ENCODE measurements around the gene NF1.
"Not testable (repeated sequence)": the region's sequence is repeated elsewhere in the genome, so short reads cannot be mapped to it uniquely, and the experiment has no call there.

The NF1 gene

DNA sequence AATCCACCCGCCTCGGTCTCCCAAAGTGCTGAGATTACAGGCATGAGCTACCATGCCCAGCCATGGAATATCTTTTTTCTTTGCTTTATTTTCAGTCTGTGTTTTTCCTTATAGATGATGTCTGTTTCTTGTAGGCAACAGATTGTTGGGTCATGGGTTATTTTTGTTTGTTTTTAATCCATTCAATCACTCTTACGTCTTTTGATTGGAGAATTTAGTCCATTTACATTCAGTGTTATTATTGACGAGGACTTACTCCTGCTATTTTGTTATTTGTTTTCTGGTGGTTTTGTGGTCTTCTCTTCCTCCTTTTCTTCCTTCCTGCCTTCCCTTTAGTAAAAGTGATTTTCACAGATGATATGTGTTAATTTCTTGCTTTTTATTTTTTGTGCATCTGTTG is 146.3 kb downstream of the NF1 start:
- intact Hi-C loops (cut with DNase I), result no loop called here

DNA sequence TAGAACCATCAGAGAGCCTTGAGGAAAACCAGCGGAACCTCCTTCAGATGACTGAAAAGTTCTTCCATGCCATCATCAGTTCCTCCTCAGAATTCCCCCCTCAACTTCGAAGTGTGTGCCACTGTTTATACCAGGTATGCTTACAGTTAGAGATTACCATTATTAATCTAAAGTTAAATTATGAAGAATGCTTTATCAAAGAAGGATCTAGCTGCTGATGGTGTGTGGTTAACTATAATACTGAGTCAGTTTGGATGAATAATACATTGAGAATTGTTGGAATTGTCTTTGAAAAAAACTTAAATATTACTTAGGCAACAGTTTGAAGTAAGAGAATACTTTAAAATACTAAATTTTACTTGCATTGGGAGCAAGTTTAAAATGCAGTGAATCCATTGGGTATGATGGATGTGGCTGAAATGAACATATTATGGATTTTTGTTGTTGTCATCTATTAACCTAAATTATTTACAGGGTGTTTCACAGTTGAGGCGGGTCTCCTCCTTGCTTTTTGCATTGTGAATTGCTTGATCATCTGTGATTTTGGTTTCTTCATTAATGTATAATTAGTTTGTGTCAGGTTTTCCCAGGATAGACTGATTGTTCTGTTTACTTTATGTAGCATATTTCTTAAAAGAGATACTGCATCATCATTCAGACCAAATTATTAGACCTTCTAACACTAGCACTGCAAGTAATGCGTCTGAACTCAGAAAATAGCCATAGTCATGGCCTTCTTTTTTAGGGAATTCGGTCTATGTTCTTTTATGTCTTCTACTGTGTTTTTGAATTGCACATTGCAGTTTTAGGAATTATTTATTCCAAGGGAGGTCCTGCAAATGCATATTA is 154.4 kb downstream of the NF1 start:
- no peak for DNase-seq
- intact Hi-C loops (cut with DNase I), result no loop called here

More for the DNA sequence above, 146.3 kb downstream of the NF1 start:
- DNase-seq, result no peak

DNA sequence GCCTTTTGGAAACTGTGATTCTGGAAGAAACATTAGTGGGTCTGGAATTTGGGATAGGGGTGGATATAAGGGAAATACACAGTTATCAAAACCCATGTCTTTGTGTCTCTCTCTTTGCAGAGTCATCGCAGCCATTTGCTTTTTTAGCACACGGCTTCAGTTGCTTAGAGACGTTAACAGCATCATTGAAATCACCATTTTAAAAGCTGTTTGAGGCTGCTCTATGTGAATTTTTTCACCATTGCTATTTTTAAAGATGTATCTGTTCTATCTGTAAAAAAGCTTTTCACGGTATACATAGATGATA is 155.0 kb downstream of the NF1 start:
- intact Hi-C loops (cut with DNase I), result no loop called here
- DNase-seq, result no peak

DNA sequence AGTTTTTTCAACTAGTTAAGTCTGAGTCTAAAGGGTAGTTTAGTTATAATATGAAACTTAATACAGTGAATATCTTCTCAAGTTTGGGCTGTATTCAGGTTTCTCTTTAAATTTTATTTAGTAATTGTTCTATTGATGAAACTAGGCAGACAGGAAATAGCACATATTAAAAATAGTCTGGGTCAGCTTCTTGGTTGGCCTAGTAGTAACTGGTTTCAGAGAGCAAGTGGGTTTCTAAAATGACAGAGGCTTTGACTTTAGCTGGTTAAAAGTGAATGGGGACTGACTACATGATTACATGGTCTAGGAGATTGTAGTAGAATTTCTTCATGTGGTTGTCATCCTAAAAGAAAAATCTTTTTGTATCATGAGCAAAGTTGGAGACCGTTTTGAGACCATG is 155.5 kb downstream of the NF1 start:
- intact Hi-C loops (cut with DNase I), result no loop called here
- no peak for DNase-seq

DNA sequence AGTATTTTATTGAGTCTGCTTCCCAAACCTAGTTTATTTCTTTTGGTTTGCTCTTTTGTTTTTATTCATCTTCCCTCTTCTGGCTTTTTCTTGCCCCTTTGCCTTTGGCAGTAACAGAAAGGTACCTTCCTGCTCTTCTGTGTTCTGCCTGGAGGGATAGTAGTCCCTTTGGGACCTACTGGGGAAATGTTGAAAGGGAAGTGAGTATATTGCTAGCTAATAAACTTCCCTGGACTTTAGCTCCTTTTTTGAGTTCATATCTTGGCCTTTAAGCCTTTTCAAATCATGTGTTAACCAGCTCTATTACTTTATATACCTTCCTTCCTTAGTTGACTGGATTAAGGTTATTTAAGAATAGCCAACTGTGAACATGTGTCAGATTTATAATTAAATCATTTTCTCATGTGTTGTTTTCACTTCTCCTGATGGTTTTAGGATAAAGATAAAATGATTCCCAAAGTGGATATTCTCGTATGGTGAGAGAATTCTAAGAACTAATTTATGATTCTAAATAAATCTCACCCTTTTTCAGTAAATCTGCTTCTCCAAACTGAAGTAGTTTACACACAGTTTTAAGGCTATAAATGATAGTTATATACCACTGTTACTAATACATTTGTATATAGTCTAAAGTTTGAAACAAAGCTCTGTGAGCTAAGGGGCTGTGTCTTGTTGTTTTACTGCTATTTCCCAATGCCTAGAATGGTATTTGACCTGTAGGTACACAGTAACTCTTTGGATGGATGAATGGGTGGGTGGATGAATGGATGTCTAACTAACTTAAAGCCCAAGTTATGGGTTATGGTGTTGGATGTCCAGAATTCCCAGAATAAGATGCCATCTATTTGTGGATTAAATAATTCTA is 156.6 kb downstream of the NF1 start:
- no peak for DNase-seq
- intact Hi-C loops (cut with DNase I), result no loop called here

DNA sequence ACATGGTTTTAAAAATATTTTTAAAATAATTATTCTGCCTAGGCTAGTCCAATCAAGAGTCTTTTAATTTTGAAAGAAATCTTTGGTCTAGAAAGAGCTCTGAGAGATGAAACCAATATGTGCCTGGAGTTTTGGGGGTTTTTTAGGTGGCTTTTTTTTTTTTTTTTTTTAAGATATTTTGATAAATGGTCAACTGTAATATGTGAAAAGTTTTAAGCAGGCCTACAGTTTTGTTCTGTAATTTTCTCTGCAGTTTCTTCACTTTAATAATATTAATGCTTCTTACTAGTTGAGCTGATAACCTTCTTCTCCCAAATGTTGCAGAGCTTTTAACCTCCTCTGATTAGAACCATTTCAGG is 157.2 kb downstream of the NF1 start:
- intact Hi-C loops (cut with DNase I), result no loop called here

DNA sequence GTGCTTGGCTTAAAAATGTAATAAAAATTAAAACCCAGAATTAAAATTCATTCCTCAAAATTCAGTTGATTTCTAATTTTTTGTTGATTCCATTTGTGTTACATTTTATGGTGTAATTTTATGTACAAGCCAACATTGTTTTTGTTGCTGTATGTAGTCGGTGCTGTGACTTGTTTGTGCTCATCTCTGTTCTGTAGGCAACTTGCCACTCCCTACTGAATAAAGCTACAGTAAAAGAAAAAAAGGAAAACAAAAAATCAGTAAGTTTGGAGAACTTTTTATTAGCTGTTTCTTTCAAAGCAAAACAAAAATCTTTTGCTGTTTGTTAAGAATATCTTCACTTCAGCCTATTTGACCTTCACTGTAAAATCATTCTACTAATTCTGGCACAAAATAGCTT is 158.0 kb downstream of the NF1 start:
- intact Hi-C loops (cut with DNase I), result no loop called here
- no peak for DNase-seq

More for the DNA sequence above, 157.2 kb downstream of the NF1 start:
- no peak for DNase-seq

DNA sequence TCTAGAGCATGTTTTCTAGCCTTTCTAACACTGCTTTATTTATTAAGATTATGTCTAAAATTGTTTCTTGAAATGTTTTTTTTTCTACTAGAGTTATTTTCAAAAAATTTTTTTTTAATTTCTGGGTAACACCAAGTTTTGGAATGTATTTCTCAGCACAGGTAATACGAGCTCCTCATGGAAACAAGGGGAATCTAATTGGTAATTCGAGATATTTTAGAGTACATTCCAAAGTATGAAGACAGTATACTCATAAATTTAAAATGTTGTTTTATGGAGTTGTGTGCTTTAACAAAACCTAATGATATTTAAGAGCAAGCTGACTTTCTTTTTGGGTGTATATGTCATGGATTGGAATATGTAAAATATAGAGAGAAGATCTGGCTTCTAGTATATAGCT is 159.9 kb downstream of the NF1 start:
- intact Hi-C loops (cut with DNase I), result no loop called here
- DNase-seq, result no peak

DNA sequence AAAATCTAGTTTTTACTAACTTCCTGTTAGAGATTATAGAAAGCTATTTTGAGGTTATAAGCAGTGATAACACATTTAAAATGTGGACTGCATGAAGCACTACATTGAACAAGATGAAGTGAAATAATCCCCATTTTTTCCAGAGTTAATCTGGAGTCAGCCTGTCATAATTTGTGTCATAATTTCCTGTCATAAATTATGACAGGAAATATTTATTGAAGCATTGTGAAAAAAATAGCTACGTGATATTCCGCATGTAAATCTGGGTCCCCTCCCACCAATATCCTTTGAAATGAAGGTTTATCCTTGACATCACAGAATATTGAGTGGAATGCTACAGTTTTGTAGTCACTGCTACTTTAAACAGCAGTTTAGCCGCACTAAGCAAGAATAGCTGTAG is 162.2 kb downstream of the NF1 start:
- no peak for DNase-seq

DNA sequence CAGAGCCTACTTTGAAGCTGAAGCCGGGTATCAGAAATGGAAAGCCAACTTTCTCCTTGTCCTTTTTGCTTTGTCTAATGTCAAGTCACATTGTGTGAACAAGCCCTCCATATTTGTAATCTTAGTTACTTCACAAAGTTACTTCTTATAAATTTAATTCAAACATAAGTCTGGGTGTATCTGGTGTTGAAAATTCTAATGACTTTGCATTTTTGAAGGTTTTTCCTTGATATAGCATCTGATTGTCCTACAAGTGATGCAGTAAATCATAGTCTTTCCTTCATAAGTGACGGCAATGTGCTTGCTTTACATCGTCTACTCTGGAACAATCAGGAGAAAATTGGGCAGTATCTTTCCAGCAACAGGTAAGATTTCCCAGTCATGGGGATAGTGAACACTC is 165.4 kb downstream of the NF1 start:
- intact Hi-C loops (cut with DNase I), result no loop called here

More for the DNA sequence above, 162.2 kb downstream of the NF1 start:
- intact Hi-C loops (cut with DNase I), result no loop called here

DNA sequence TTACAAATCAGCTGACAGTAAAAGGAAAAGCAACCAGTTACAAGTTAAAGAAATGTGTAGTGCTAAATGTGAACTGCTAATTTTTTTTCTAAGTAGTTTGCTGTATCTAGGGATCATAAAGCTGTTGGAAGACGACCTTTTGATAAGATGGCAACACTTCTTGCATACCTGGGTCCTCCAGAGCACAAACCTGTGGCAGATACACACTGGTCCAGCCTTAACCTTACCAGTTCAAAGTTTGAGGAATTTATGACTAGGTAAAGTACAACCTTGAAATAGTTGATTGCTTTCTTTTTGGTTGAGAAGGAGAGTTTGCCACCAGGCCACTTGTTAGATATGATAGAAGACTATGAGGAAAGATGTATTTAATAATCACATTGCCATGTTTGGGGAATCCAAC is 166.8 kb downstream of the NF1 start:
- intact Hi-C loops (cut with DNase I), result no loop called here
- no peak for DNase-seq

More for the DNA sequence above, 165.4 kb downstream of the NF1 start:
- no peak for DNase-seq

DNA sequence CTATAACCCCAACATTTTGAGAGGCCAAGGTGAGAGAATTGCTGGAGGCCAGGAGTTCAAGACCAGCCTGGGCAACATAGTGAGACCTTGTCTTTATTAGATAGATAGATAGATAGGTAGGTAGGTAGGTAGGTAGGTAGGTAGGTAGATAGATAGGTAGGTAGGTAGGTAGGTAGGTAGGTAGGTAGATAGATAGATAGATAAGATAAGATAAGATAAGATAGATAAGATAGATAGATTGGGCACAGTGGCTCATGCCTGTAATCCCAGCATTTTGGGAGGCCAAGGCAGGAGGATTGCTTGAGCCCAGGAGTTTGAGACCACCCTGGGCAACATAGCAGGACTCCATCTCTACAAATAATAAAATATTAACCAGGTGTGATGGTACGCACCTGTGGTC is 168.1 kb downstream of the NF1 start:
- DNase-seq; intact Hi-C loops (cut with DNase I): not testable (repeated sequence)

DNA sequence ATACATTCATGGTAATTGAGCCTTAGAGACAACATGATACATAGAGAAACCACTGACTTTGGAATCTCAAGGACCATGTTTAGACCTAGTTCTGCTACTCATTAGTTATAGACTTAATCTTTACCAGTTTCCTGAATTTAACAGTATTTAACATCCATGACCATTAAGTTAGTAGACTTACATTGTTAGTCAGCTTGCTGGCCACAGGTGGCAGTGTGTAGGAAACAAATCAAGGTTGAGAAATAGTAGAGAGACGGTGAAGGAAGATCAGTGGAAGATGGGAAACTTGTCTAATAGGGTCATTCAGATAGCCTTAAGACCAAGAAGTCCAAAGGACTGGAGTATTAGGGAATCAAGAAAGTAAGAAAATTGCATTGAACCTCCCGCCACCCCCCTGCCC is 171.3 kb downstream of the NF1 start:
- intact Hi-C loops (cut with DNase I), result no loop called here
- no peak for DNase-seq

DNA sequence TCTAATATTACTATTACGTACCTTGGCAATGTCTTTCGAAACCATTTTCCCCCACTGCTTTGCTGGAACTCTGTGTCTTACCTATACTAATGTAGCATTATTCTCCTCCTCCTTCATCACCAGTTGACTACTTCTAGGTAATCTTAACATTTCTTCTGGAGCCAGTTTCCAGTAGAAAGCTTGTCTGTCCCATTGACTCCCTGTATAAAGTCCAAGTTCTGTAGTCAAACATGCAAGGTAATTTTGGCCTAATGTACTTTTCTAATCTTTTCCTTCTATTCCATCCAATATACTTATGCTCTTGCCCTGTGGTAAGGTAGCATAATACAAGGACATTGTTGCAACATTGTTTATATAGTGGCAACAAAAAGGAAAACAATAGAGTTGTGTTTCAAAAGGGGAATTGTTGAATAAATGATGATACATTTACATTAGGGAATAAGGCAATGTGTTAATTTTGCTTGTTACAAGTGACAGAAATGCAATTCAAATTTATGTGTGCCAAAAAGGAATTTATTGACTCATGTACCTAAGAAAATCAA is 174.3 kb downstream of the NF1 start:
- intact Hi-C loops (cut with DNase I), result no loop called here

DNA sequence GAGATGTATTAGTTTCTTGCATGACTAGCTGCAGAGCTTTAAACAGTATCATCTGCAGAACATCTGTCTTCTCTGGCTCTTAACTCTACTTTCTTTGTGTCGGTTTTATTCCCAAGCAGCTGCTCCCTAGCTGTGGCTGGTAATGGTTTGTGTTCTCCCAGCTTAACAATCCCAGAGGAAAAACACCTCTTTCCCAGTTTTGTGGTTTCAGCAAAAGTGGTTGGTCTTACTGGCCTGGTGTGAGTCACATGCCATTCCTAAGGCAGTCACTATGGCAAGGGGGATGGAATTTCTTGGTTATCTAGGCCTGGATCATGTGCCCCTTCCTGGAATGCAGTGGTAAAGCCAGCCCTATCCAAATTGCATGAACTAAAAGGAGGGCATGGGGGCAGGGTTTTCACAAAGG is 174.8 kb downstream of the NF1 start:
- no peak for DNase-seq
- intact Hi-C loops (cut with DNase I), result no loop called here

More for the DNA sequence above, 174.3 kb downstream of the NF1 start:
- no peak for DNase-seq

DNA sequence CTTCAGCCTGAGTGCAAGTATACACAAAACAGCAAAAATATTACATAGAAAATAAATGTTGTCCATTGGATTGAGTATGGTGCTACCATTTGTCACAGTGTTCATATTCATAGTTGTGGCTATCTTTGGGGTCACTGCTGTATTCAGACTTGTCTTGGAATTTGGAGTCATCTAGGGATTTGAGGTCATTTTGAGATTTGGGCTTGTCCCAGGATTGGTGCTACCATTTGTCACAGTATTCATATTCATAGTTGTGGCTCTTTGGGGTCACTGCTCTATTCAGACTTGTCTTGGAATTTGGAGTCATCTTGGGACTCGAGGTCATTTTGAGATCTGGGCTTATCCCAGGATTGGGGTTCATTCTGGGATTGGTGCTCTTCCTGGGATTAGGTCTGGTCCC is 177.5 kb downstream of the NF1 start:
- intact Hi-C loops (cut with DNase I), result no loop called here
- DNase-seq, result no peak

DNA sequence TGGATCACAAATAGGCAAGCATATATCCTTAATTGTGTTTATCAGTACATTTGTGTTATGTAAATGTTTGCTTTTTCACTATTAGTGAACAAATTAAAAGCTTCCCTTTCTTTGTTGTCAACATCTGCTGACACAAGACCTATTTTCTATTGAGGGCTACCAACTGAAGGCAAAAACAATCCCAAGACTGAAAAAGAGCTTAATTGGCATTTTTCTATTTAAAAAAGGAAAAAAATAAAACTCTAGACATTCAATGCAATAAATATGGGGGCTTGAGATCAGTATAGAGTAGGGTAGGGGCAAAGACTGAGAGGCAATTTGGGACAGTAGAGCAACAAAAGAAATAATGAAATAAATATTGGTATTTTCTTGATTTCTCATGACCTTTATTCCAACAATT is 178.0 kb downstream of the NF1 start:
- intact Hi-C loops (cut with DNase I), result no loop called here
- DNase-seq, result no peak

DNA sequence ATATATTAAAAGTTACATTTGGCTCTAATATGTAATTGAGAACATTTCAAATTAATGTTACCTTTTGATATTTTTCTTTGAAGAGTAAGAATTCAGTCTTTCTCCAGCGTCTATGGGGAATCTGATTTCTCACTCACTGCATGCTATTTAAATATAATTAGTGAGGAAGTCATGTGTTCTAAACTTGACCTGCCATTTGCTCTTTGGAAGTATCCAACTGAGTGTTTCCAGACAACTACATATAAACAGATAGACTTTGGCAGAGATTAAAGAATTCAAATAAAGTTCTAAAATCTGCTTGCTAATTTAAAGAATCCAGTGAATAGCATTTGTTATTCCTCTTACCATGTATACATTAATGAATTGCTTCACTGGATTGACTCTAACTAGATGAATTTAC is 178.7 kb downstream of the NF1 start:
- no peak for DNase-seq
- intact Hi-C loops (cut with DNase I), result no loop called here

DNA sequence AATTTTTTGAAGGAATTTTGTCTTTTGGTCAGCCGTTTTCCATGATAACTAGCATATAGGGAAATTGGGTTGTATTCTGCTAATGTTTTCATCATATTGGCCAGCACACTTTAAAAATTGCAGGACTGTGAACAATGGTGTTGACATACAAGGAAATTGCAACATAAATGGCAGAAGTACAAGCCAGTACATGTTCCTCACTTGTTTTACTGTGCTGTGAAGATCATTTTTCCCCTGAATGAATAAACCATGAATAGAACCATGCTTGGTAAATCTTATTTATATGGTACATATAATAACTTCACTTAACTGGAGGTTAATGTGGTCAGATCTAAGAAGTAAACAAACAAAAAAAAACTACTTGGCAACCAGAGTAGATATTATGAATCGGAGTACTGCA is 179.5 kb downstream of the NF1 start:
- no peak for DNase-seq
- intact Hi-C loops (cut with DNase I), result no loop called here

DNA sequence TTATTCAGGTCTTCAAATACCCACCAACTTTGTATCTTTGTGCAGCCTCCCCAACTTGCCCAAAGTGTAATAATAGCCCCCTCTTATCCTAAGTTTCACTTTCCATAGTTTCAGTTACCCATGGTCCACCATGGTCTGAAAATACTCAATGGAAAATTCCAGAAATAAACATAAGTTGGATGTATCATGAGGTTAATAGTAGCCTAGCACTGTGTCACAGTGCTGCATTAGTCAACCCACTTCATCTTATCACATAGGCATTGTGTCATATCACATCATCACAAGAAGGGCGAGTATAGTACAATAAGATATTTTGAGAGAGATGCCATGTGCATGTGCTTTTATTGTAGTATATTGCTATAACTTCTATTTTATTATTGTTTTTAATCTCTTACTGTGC is 180.3 kb downstream of the NF1 start:
- intact Hi-C loops (cut with DNase I), result no loop called here

DNA sequence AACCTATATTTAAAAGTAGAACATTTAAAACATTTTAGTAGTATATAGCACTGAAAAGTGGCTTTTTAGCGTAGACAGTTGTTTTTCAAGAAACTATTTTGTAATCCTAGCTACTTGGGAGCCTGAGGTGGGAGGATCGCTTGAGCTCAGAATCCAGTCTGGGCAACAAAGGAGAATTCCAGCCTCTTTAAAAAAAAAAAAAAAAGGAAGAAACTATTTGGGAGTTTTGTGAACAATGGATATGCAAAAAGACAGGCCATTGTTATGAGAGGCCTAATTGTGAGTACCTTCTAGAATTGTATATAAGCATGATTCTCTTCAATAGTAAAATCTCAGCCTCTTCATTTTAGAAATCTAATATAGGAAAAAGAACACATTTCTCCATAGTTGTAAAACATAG is 184.6 kb downstream of the NF1 start:
- intact Hi-C loops (cut with DNase I), result no loop called here
- no peak for DNase-seq

More for the DNA sequence above, 180.3 kb downstream of the NF1 start:
- DNase-seq, result no peak

DNA sequence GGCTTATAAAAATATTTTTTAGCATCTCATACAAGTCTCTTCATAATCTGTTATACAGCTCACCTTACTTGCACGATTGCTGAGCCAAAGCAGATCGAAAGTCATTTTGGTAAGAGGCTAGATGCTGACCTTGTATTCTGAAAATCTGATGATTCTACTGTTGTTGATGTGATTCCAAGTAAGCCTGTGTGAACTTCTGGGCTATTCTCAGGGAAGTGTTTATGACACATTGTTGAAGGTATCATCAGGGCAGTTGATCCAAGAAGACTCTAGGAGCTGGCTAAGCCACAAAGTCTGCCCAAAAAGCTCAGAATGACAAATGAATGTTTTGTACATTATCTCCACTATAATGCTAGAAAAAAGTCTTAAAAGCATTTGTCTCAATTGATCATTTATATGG is 186.3 kb downstream of the NF1 start:
- no peak for DNase-seq
- intact Hi-C loops (cut with DNase I), result no loop called here

Data from posterior cingulate gyrus (tissue), 11 donors.